GM10847 (cell line): ENCODE measurements around the gene C2orf92.
A peak's percentile ranks its signal among the peaks of the same experiment; 100 is the strongest.

ENCODE experiments used
- POLR2A ChIP-seq: IDR thresholded peaks from 2 replicates; pipeline ENCODE4 v1.6.1; 2011; ENCODE audit not compliant: insufficient read length; ENCODE audit errors: extremely low read depth

C2orf92 gene

GRCh38 chr2:97669448-97669847 lies at the start of gene C2orf92:
C2orf92 (plus strand) TSS chr2:97669713; CDS start chr2:97669789, 76 bp downstream.
- TF ChIP-seq POLR2A: no peak

- no peak for TF ChIP-seq POLR2A
These were observed 25.3 kb upstream of the C2orf92 start for GRCh38 chr2:97644023-97644717.

- no peak for TF ChIP-seq POLR2A
These were observed 24.3 kb upstream of the C2orf92 start for GRCh38 chr2:97645112-97645694.

- peak; percentile 88 for TF ChIP-seq POLR2A
These were observed 23.6 kb upstream of the C2orf92 start, which contains the start of gene COX5B for GRCh38 chr2:97645695-97646629. COX5B (plus strand) TSS chr2:97646062; CDS start chr2:97646087, 25 bp downstream.

- TF ChIP-seq POLR2A: no peak
These were observed 22.5 kb upstream of the C2orf92 start for GRCh38 chr2:97646977-97647376.

GRCh38 chr2:97651114-97651513 lies 18.4 kb upstream of the C2orf92 start:
- no peak for TF ChIP-seq POLR2A

- TF ChIP-seq POLR2A: no peak
These were observed 16.0 kb upstream of the C2orf92 start for GRCh38 chr2:97653473-97653872.

GRCh38 chr2:97653874-97654273 lies 15.6 kb upstream of the C2orf92 start:
- TF ChIP-seq POLR2A: no peak

GRCh38 chr2:97654309-97654708 lies 15.2 kb upstream of the C2orf92 start:
- TF ChIP-seq POLR2A: no peak

- no peak for TF ChIP-seq POLR2A
These were observed 14.7 kb upstream of the C2orf92 start for GRCh38 chr2:97654791-97655190.

- no peak for TF ChIP-seq POLR2A
These were observed 13.3 kb upstream of the C2orf92 start for GRCh38 chr2:97656129-97656755.

GRCh38 chr2:97656905-97657587 lies 12.5 kb upstream of the C2orf92 start:
- TF ChIP-seq POLR2A: no peak

- TF ChIP-seq POLR2A: no peak
These were observed 11.4 kb upstream of the C2orf92 start for GRCh38 chr2:97657986-97658690.

- TF ChIP-seq POLR2A: no peak
These were observed 10.8 kb upstream of the C2orf92 start for GRCh38 chr2:97658691-97659157.
